HL-60 (cell line): ENCODE measurements around the gene TAF6L.

ENCODE experiments used
- DNase-seq, 2 experiments: peaks; one replicate each; pipeline ENCODE4 v3.0.0-alpha.2; 2010 to 2020; ENCODE audit warnings: low read depth in 1 of 2, low spot score in 1 of 2
- H3K27ac ChIP-seq: fragments of 250-450 bp; sonication (Bioruptor Pico); replicated peaks from 2 replicates; pipeline ENCODE4 v1.5.1; 2020; ENCODE audit warnings: mild to moderate bottlenecking, moderate library complexity
- H3K27me3 ChIP-seq: fragments of 250-450 bp; sonication (Bioruptor Pico); 2 replicates; pipeline ENCODE4 v1.5.1; 2021; ENCODE audit warnings: mild to moderate bottlenecking, moderate library complexity; ENCODE audit not compliant: insufficient read depth, poor library complexity, severe bottlenecking
- H3K4me3 ChIP-seq: replicated peaks from 2 replicates; pipeline ENCODE4 v1.5.1; 2011; ENCODE audit warnings: mild to moderate bottlenecking, control low read depth, low read length; ENCODE audit not compliant: insufficient read depth
- CTCF ChIP-seq: IDR thresholded peaks from one replicate; pipeline ENCODE4 v1.5.1; 2011; ENCODE audit warnings: low read length, control low read depth, inconsistent platforms; ENCODE audit not compliant: insufficient read depth
- GABPA ChIP-seq: IDR thresholded peaks from 2 replicates; pipeline ENCODE4 v1.6.1; 2012; ENCODE audit warnings: low read depth
- POLR2AphosphoS5 ChIP-seq: IDR thresholded peaks from 2 replicates; pipeline ENCODE4 v1.6.1; 2012; ENCODE audit warnings: low read depth
- SPI1 ChIP-seq: IDR thresholded peaks from 2 replicates; pipeline ENCODE4 v1.6.1; 2012; ENCODE audit warnings: low read depth, mild to moderate bottlenecking, borderline replicate concordance
- TF ChIP-seq, protein P1 (sequence below): IDR thresholded peaks from 2 replicates; pipeline ENCODE4 v1.6.1; 2012; ENCODE audit warnings: low read depth; ENCODE audit not compliant: insufficient replicate concordance

TAF6L gene

GRCh38 chr11:62787005-62787759 lies 16.0 kb downstream of the TAF6L start, which contains the start of gene TMEM179B:
TMEM179B (plus strand) TSS chr11:62787402; CDS start chr11:62787432, 30 bp downstream.
- peak; percentile 94 to 99 for DNase-seq
- Histone ChIP-seq H3K4me3 (peak within 1 kb of the TSS; percentile 95), H3K27me3 (no peaks in the 10 kb centered on the region), H3K27ac (peak within 1 kb of the TSS; percentile 83)
- TF ChIP-seq SPI1 = no peak
- peak; percentile 63 for TF ChIP-seq CTCF
- TF ChIP-seq, protein P1, sequence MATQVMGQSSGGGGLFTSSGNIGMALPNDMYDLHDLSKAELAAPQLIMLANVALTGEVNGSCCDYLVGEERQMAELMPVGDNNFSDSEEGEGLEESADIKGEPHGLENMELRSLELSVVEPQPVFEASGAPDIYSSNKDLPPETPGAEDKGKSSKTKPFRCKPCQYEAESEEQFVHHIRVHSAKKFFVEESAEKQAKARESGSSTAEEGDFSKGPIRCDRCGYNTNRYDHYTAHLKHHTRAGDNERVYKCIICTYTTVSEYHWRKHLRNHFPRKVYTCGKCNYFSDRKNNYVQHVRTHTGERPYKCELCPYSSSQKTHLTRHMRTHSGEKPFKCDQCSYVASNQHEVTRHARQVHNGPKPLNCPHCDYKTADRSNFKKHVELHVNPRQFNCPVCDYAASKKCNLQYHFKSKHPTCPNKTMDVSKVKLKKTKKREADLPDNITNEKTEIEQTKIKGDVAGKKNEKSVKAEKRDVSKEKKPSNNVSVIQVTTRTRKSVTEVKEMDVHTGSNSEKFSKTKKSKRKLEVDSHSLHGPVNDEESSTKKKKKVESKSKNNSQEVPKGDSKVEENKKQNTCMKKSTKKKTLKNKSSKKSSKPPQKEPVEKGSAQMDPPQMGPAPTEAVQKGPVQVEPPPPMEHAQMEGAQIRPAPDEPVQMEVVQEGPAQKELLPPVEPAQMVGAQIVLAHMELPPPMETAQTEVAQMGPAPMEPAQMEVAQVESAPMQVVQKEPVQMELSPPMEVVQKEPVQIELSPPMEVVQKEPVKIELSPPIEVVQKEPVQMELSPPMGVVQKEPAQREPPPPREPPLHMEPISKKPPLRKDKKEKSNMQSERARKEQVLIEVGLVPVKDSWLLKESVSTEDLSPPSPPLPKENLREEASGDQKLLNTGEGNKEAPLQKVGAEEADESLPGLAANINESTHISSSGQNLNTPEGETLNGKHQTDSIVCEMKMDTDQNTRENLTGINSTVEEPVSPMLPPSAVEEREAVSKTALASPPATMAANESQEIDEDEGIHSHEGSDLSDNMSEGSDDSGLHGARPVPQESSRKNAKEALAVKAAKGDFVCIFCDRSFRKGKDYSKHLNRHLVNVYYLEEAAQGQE = no peak
- TF ChIP-seq POLR2AphosphoS5 = peak; percentile 99
- peak; percentile 87 for TF ChIP-seq GABPA

GRCh38 chr11:62788991-62789390 lies 17.8 kb downstream of the TAF6L start:
- H3K27me3 ChIP-seq = no peaks in the 10 kb centered on the region
- TF ChIP-seq, protein P1 = no peak
- TF ChIP-seq POLR2AphosphoS5 = peak; percentile 27; the same call in 1 of the 2 replicates
- no peak overlapping the region for H3K27ac ChIP-seq
- no peak for DNase-seq
- H3K4me3 ChIP-seq = no peak overlapping the region

GRCh38 chr11:62789576-62789975 lies 18.4 kb downstream of the TAF6L start:
- no peak overlapping the region for H3K4me3 ChIP-seq

More at GRCh38 chr11:62789576-62789975, 18.4 kb downstream of the TAF6L start:
- DNase-seq = no peak
- Histone ChIP-seq H3K27ac (no peak overlapping the region), H3K27me3 (no peaks in the 10 kb centered on the region)
- TF ChIP-seq GABPA (no peak), CTCF (no peak), SPI1 (no peak), POLR2AphosphoS5 (no peak)
- TF ChIP-seq, protein P1 = no peak
